Liver (tissue), 9 donors: ENCODE results near the gene ADRA2A. TPM values are rescaled to one million over a fixed set of nuclear protein-coding genes. Genes with fewer than 3 reads are reported as not detected.

ENCODE experiments used
- DNase-seq: peaks from one replicate; pipeline ENCODE4 v3.0.0-alpha.2; 2017; ENCODE audit warnings: low spot score
- H3K27ac ChIP-seq, 2 donors: one replicate each; pipeline ENCODE4 v1.7.0; 2013; ENCODE audit warnings: inconsistent platforms in 2 of 2, low read length in 2 of 2, control low read depth in 1 of 2, low read depth in 1 of 2, mild to moderate bottlenecking in 1 of 2
- H3K27me3 ChIP-seq, 4 donors: one replicate each; pipeline versions ENCODE4 v1.6.1 to v1.7.0; 2013; ENCODE audit warnings: low read length in 3 of 4, inconsistent platforms in 1 of 4, mild to moderate bottlenecking in 1 of 4, moderate library complexity in 1 of 4; ENCODE audit not compliant: control insufficient read depth in 4 of 4, insufficient read depth in 4 of 4
- H3K36me3 ChIP-seq, 4 donors: one replicate each; pipeline versions ENCODE4 v1.6.1 to v1.7.0; 2013; ENCODE audit warnings: low read length in 3 of 4, mild to moderate bottlenecking in 3 of 4, low read depth in 1 of 4, moderate library complexity in 1 of 4; ENCODE audit not compliant: control insufficient read depth in 4 of 4, insufficient read depth in 3 of 4
- H3K4me1 ChIP-seq, 4 donors: one replicate each; pipeline versions ENCODE4 v1.6.1 to v1.7.0; 2013; ENCODE audit warnings: low read length in 3 of 4, mild to moderate bottlenecking in 3 of 4, moderate library complexity in 1 of 4; ENCODE audit not compliant: control insufficient read depth in 4 of 4, insufficient read depth in 4 of 4
- H3K4me3 ChIP-seq, 3 donors: one replicate each; pipeline versions ENCODE4 v1.6.1 to v1.7.0; 2013; ENCODE audit warnings: low read length in 3 of 3, control low read depth in 1 of 3, low read depth in 1 of 3, mild to moderate bottlenecking in 1 of 3
- H3K9ac ChIP-seq, 2 donors: one replicate each; pipeline ENCODE4 v1.7.0; 2013; ENCODE audit warnings: low read length in 2 of 2, mild to moderate bottlenecking in 2 of 2, moderate library complexity in 2 of 2, control low read depth in 1 of 2, low read depth in 1 of 2
- H3K9me3 ChIP-seq, 4 donors: one replicate each; pipeline versions ENCODE4 v1.6.1 to v1.7.0; 2013; ENCODE audit warnings: low read length in 3 of 4; ENCODE audit not compliant: control insufficient read depth in 4 of 4
- ATF3 ChIP-seq: IDR thresholded peaks from 2 replicates; pipeline ENCODE4 v1.6.1; 2016; ENCODE audit warnings: antibody characterized with exemption
- CTCF ChIP-seq: fragments of 150-350 bp; IDR thresholded peaks from 2 replicates; pipeline ENCODE4 v1.5.1; 2017; ENCODE audit warnings: improper control_type of control experiment, low read depth, low read length; ENCODE audit not compliant: missing input control
- EGR1 ChIP-seq, 2 donors: IDR thresholded peaks; 2 replicates each; pipeline ENCODE4 v1.6.1; 2016 to 2018; ENCODE audit warnings: antibody characterized with exemption in 2 of 2, low read depth in 2 of 2
- FOXA2 ChIP-seq: IDR thresholded peaks from 2 replicates; pipeline ENCODE4 v1.6.1; 2016; ENCODE audit warnings: antibody characterized with exemption
- GABPA ChIP-seq, 2 donors: IDR thresholded peaks in 1 of 2; conservative IDR thresholded peaks in 1 of 2; 2 replicates each; pipeline ENCODE4 v1.6.1; 2016; ENCODE audit warnings: antibody characterized with exemption in 2 of 2, mild to moderate bottlenecking in 1 of 2, moderate library complexity in 1 of 2
- HNF4A ChIP-seq, 2 donors: conservative IDR thresholded peaks; 2 replicates each; pipeline ENCODE4 v1.6.1; 2016; ENCODE audit warnings: antibody characterized with exemption in 2 of 2, mild to moderate bottlenecking in 2 of 2
- JUND ChIP-seq, 2 donors: IDR thresholded peaks; 2 replicates each; pipeline ENCODE4 v1.6.1; 2016; ENCODE audit warnings: antibody characterized with exemption in 2 of 2
- RAD21 ChIP-seq, 2 donors: IDR thresholded peaks; 2 replicates each; pipeline ENCODE4 v1.6.1; 2016; ENCODE audit warnings: antibody characterized with exemption in 2 of 2, mild to moderate bottlenecking in 2 of 2
- REST ChIP-seq: IDR thresholded peaks from 2 replicates; pipeline ENCODE4 v1.6.1; 2016; ENCODE audit warnings: antibody characterized with exemption, mild to moderate bottlenecking
- SP1 ChIP-seq: IDR thresholded peaks from 2 replicates; pipeline ENCODE4 v1.6.1; 2018; ENCODE audit warnings: antibody characterized with exemption, mild to moderate bottlenecking
- TAF1 ChIP-seq: conservative IDR thresholded peaks from 2 replicates; pipeline ENCODE4 v1.6.1; 2016; ENCODE audit warnings: antibody characterized with exemption, mild to moderate bottlenecking
- YY1 ChIP-seq: IDR thresholded peaks from 2 replicates; pipeline ENCODE4 v1.6.1; 2016; ENCODE audit warnings: antibody characterized with exemption, mild to moderate bottlenecking
- ZBTB33 ChIP-seq: IDR thresholded peaks from 2 replicates; pipeline ENCODE4 v1.6.1; 2016; ENCODE audit warnings: antibody characterized with exemption
- WGBS: extraction: QIAGEN DNeasy Blood & Tissue Kit; methylation state at CpG from one replicate; pipeline ENCODE4 v1.1.7; 2013; 5-methylcytosine and 5-hydroxymethylcytosine counted together
- polyA plus RNA-seq, 2 donors: library from polyadenylated mRNA; stranded (reverse) in 1 of 2; unstranded in 1 of 2; fragments of 200-250 nt in 1 of 2; fragments of >200 nt in 1 of 2; fragmentation: Nextera tagmentation in 1 of 2; extraction: Ambion mirVana in 1 of 2; gene quantifications; one replicate each; pipeline versions ENCODE4 v1.2.1 to v1.2.3, GENCODE V29; 2013 to 2015
- total RNA-seq, 2 donors: library from RNA; depleted of rRNA; stranded (reverse); fragments of >200 nt; gene quantifications; one replicate each; pipeline ENCODE4 v1.2.3, GENCODE V29; 2014
- donor health status: healthy.
- donor health status: healthy.
- donor health status: healthy.
- donor health status: healthy.
- donor health status: healthy.

ADRA2A gene
- total and polyA plus RNA-seq, 4 donors = 0.15 to 0.50 (median 0.33) TPM

GRCh38 chr10:111118758-111119157, 41.9 kb downstream of the ADRA2A start:
- no peak for TF ChIP-seq FOXA2
- no peak for TF ChIP-seq YY1
- TF ChIP-seq CTCF = no peak
- no peak for TF ChIP-seq GABPA (IDR thresholded peaks at IDR 0.05 in 1 of 2, conservative IDR thresholded peaks at IDR 0.05 in 1 of 2)
- TF ChIP-seq EGR1 (IDR thresholded peaks at IDR 0.05; ENCODE audit: low read depth in 2 of 2) = no peak
- no peak for TF ChIP-seq JUND (IDR thresholded peaks at IDR 0.05)
- no peak for TF ChIP-seq ZBTB33
- no peak for TF ChIP-seq SP1
- no peaks in the 10 kb centered on the region for H3K36me3 ChIP-seq
- no peak overlapping the region for H3K9ac ChIP-seq
- 84% methylated on average over 3 of the region's 3 CpGs for WGBS
- H3K4me1 ChIP-seq = no peaks in the 10 kb centered on the region
- H3K27ac ChIP-seq = no peak overlapping the region
- H3K27me3 ChIP-seq = peaks cover 0 to 4% (median 0%) of the 10 kb centered on the region in 4 donors
- DNase-seq = peak; percentile 3
- no peaks in the 10 kb centered on the region for H3K9me3 ChIP-seq
- H3K4me3 ChIP-seq = no peak overlapping the region

- H3K27me3 ChIP-seq = peaks cover 0 to 4% (median 0%) of the 10 kb centered on the region in 4 donors
- WGBS = 93% methylated on average over 4 of the region's 4 CpGs
These were observed 42.8 kb downstream of the ADRA2A start for GRCh38 chr10:111119637-111120036.

GRCh38 chr10:111122127-111122526, 45.3 kb downstream of the ADRA2A start:
- no peaks in the 10 kb centered on the region for H3K4me1 ChIP-seq
- no peak overlapping the region for H3K9ac ChIP-seq
- DNase-seq = peak; percentile 16

More at GRCh38 chr10:111119637-111120036, 42.8 kb downstream of the ADRA2A start:
- no peak overlapping the region for H3K9ac ChIP-seq
- no peaks in the 10 kb centered on the region for H3K36me3 ChIP-seq
- no peak overlapping the region for H3K27ac ChIP-seq
- peak; percentile 9 for DNase-seq
- no peak overlapping the region for H3K4me3 ChIP-seq
- TF ChIP-seq JUND (IDR thresholded peaks at IDR 0.05) (no peak), FOXA2 (no peak), EGR1 (IDR thresholded peaks at IDR 0.05; ENCODE audit: low read depth in 2 of 2) (no peak)
- H3K4me1 ChIP-seq = no peaks in the 10 kb centered on the region
- H3K9me3 ChIP-seq = no peaks in the 10 kb centered on the region

More at GRCh38 chr10:111122127-111122526, 45.3 kb downstream of the ADRA2A start:
- TF ChIP-seq SP1 = no peak
- TF ChIP-seq TAF1 = no peak
- TF ChIP-seq YY1 = no peak
- TF ChIP-seq ZBTB33 = no peak
- no peak for TF ChIP-seq REST
- TF ChIP-seq ATF3 = no peak
- no peak for TF ChIP-seq JUND (IDR thresholded peaks at IDR 0.05)
- TF ChIP-seq CTCF = no peak
- no peak for TF ChIP-seq HNF4A (conservative IDR thresholded peaks at IDR 0.05)
- TF ChIP-seq RAD21 (IDR thresholded peaks at IDR 0.05) = no peak
- no peak for TF ChIP-seq FOXA2
- Histone ChIP-seq H3K27ac (no peak overlapping the region), H3K27me3 (peaks cover 0 to 4% (median 0%) of the 10 kb centered on the region in 4 donors), H3K36me3 (no peaks in the 10 kb centered on the region), H3K4me3 (no peak overlapping the region), H3K9me3 (no peaks in the 10 kb centered on the region)
